GM19240 (cell line): ENCODE measurements around the gene SMARCD3.

Experiments used
- DNase-seq: peaks from one replicate; pipeline ENCODE4 v3.0.0; 2011; ENCODE audit warnings: low spot score; ENCODE audit not compliant: insufficient read length

The SMARCD3 gene

DNA sequence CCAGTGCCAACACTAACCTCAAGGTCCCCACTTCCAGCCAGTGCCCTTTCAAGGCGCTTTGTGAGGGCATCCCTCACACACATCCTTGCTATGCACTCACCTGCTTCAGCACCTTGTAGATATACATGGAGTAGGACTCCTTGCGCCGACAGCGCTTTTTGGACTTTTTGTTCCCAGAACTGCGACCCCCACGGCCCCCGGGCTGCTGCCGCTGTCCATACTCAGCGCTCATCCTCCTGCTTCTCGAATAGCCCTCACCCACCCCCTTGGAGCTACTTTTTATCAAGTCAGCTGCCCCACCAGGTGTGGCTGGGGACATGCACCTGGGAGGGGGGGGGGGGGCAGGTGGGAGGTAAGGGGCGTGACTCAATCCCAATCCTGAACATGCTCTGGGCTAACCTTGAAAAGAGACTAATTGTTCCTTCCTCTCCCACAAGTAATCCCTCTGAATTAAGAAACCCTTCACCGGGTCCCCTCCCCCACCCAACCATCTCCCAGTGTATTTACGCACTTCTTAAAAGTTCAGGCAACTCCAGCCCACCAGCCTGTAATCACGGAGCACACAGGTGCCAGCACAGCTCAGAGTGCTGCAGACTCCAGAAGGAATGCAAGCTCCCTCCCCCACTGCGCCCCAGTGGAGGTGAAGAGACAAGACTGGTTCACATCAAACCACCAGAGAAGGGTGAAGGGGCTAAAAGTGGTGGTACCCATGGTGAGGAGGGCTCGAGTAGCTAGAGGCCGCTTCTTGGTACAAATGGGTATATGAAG is 38.2 kb downstream of the SMARCD3 start, which contains the start of gene H2BK1:
H2BK1 (minus strand) TSS at position 402 of the 768 bp plus-strand sequence; CDS start at position 232, 170 bp downstream.
- DNase-seq = no peak

GRCh38 chr7:151209588-151209987 is 38.9 kb downstream of the SMARCD3 start:
- no peak for DNase-seq

DNA sequence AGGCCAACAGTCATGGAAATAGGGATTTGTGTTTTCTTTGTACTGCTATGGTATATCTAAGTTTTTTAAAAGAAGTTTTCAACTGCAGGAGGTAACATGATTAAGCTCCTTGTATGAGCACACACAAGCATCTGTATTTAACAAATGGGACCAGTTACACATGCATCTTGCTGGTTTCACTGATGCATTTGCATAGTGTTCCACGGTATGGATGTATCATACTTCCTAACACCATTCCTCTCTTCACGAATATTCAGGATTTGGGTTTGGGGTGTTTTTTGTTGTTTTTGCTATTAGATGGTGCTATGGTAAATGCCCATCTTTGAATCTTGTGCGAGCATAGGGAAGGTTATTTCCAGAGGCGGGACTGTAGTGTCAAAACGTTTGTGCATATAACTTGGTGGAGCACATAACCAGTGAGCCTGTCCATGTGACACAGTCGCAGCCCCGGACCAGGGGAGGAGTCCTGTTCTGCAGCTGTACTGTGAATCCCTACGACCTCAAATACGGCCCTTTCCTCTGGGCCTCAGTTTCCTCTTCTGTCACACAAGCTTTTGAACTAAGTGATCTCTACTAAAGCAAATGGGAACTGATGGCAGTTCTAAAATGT is 40.1 kb downstream of the SMARCD3 start:
- no peak for DNase-seq

GRCh38 chr7:151207804-151208203 is 40.7 kb downstream of the SMARCD3 start:
- no peak for DNase-seq

DNA sequence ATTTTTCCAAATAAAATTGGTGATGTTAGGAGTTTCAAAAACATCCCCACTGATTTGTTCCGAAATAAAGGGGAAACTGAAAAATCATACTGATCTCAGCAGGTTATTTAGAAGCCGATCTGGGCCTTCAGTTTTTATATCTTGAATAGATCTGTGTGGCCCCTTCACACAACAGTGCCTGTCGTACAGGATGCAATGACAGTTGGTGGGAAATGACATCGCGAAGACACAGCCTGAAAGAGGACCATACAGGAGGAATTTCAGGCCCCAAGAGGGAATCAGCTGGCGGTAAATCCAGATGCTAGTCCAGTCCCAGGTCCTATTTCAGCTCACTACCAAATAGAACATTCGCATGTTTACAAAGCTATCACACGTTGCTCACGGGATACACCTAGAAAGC is 41.2 kb downstream of the SMARCD3 start:
- no peak for DNase-seq

DNA sequence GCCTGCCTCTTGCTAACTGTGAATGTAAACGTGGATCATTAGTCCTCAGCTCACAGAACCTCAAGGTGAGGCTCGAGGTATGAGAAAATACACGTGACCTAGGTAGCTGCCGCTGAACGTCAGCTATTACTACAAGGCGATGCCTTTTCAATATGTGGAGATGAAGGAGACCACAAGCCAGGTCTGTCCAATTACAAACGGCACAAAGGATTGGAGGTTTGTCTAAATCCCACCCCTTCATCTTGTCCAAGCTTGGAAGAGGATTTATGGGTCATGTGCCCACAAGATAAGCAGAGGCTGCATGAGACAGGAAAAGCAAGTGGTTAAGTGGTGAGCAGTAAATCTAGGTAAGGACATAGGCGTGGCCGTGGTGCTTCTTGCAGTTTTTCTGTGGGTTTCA is 41.6 kb downstream of the SMARCD3 start:
- DNase-seq = no peak

- DNase-seq = no peak
These were observed 42.8 kb downstream of the SMARCD3 start for GRCh38 chr7:151205730-151206129.

DNA sequence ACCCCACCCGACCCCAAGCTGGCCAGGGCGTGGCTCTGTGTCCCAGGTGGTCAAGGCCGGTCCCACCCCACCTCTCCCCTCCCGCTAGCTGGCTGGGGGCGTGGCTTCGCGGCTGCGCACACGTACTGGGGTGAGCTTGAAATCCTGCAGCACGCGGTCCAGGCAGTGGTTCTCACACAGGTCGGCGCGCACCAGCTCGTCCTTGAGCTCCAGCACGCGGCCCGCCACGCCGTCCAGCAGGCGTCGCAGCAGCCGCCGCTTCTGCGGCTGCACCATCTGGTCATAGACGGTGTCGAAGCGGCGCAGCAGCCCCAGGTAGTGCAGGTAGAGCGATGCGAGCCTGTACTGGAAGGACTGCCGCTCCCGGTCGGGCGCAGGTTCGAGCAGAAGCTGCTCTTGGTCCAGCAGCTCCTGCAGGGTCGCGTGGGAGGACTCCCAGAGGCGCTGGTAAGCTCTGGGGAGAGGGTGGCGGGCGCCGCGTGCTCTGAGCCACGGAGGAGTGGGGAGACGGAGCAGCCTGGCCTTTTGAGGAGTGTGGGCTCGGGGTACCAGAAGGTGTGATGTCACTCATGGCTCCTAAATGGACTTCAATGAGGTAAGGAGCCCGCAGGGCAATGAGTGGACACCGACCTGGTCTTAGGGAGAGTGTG is 44.0 kb downstream of the SMARCD3 start:
- DNase-seq = no peak

DNA sequence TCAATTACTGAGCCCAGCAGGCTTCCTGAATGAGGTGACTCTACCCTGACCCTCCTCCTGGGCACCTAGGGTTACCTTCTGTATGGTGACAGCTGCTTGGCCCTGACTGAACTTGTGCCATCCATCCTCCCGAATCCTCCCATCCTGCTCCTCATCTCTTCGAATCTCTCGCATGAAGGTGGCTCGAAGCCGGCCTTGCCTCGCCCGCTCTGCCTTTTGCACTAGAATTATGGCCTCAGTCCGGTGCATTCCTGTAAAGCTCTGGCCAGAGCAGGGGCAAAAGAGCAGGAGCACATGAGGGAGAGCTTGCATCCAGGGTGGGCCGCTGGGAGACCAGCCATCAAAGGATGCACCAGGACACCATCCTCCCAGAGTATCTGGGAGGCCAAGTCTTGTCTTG is 45.7 kb downstream of the SMARCD3 start:
- DNase-seq = no peak

GRCh38 chr7:151201751-151202150 is 46.7 kb downstream of the SMARCD3 start:
- no peak for DNase-seq

DNA sequence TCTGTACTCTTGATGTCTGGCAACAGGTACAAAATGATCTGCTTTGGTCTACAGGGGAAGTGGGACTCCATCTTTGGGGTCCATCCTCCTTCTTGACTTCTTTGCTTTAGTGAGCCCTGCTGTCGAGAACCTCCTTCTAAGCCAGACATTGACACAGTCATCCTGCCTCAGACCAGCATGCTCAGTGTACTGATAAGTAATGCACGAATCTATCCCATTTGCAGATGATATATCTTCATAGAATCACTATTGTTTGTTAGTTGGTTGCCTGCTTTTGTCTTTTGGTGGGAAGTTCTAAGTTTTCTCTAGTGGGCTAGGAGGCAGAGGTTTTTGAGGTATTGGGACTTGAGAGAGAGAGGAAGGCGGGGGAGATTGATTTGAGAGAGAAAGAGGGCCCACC is 47.1 kb downstream of the SMARCD3 start:
- no peak for DNase-seq

- DNase-seq = no peak
These were observed 49.3 kb downstream of the SMARCD3 start for GRCh38 chr7:151198945-151199848.

DNA sequence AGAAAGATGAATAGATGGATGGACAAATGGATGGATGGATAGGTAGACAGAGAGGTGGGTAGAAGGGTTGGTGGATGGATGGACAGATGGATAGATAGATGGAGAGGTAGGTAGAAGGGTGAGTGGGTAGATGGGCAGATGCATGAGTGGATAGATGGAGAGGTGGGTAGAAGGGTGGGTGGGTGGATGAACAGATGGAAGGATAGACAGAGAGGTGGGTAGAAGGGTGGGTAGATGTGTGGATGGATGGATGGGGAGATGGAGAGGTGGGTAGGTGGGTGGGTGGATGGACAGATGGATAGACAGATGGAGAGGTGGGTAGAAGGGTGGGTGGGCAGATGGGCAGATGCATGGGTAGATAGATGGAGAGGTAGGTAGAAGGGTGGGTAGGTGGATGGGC is 50.6 kb downstream of the SMARCD3 start:
- DNase-seq = no peak

- DNase-seq = no peak
These were observed 52.7 kb downstream of the SMARCD3 start for GRCh38 chr7:151195616-151196450.

DNA sequence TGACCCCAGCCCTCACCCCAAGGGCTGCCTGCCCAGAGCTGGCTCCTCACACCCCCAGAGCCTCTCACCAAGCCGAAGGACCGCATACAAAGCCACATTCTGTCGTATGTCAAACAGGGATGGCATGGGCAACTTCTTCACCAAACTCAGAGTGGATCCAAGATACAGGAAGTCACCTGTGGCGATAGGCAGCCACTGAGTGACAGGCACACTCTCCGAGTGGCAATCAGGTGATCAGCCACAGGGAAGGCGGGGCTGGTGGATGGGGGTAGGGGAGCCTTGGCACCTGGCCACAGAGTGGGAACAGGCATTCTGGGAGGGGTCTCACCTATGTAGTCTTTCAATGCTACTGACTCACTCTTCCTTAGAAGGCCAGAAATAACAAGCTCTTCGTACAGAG is 54.3 kb downstream of the SMARCD3 start:
- no peak for DNase-seq

DNA sequence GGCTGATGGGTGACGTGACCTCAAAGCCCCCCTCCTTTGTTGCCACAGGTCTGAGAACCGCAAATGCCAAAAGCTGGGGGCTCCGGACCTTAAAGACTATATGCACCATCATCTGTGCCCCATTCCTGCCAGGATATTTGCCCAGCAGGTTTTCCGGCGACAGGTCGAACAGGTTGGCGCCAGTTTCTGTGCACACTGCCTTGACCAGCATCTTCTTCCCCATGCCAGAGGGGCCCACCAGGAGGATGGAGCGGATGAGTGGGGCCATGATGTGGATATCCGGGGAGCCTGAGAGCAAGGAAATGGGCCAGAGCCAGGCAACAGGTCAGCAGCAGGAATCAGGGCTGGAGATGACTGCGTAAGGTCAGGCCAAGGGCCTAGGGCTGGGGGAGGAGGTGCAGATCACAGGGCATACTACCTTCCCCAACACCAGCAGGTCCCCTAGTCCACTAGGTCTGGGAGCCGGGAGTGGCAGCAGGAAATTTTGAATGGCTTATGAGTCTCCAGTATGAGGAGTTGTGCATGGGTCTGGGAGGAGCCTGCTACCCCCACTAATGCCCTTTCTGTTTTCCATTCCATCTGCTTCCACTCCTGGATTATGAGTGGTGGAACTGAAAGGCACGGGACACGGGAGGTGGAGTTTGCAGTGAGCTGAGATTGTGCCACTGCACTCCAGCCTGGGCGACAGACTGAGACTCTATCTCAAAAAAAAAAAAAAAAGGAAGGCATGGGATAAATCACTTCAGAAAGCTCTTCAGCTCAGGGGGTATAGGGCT is 55.1 kb downstream of the SMARCD3 start:
- DNase-seq = no peak

GRCh38 chr7:151192002-151192539 is 56.4 kb downstream of the SMARCD3 start:
- no peak for DNase-seq

- DNase-seq = no peak
These were observed 57.0 kb downstream of the SMARCD3 start for GRCh38 chr7:151191544-151191943.

GRCh38 chr7:151189038-151189437 is 59.5 kb downstream of the SMARCD3 start:
- DNase-seq = no peak
